DND-41 (cell line): Measurements from ENCODE around the gene TPP2.

ENCODE experiments used
- ATAC-seq: fragments of 200-7000 bp; cut with Tn5 transposase; 3 replicates; pipeline ENCODE4 v1.9.1; 2021; ENCODE audit warnings: low read depth; ENCODE audit not compliant: insufficient read depth
- DNase-seq: peaks from one replicate; pipeline ENCODE4 v3.0.0-alpha.2; 2020
- H2AFZ ChIP-seq: 2 replicates; pipeline ENCODE4 v1.6.0; 2012; ENCODE audit warnings: low read depth, low read length
- H3K27ac ChIP-seq: 2 replicates; pipeline ENCODE4 v1.5.1; 2012; ENCODE audit warnings: low read length, inconsistent platforms
- H3K27me3 ChIP-seq: fragments of 200-600 bp; sonication (generic); 2 replicates; pipeline ENCODE4 v1.6.0; 2012; ENCODE audit warnings: low read length, mild to moderate bottlenecking, inconsistent platforms; ENCODE audit not compliant: insufficient read depth, poor library complexity
- H3K36me3 ChIP-seq: 2 replicates; pipeline ENCODE4 v1.5.1; 2012; ENCODE audit warnings: low read length, inconsistent platforms; ENCODE audit not compliant: insufficient read depth
- H3K4me1 ChIP-seq: 2 replicates; pipeline ENCODE4 v1.5.1; 2012; ENCODE audit warnings: mild to moderate bottlenecking, low read length; ENCODE audit not compliant: insufficient read depth
- H3K4me2 ChIP-seq: 2 replicates; pipeline ENCODE4 v1.6.0; 2012; ENCODE audit warnings: mild to moderate bottlenecking, moderate library complexity, low read length, inconsistent platforms; ENCODE audit not compliant: insufficient read depth
- H3K4me3 ChIP-seq, 2 experiments: fragments of 200-600 bp in 1 of 2; shearing (Covaris generic) in 1 of 2; 2 replicates each; pipeline ENCODE4 v1.5.1; 2012 to 2016; ENCODE audit warnings: inconsistent platforms in 2 of 2, low read length in 2 of 2, mild to moderate bottlenecking in 2 of 2, low read depth in 1 of 2, moderate library complexity in 1 of 2
- H3K79me2 ChIP-seq: 2 replicates; pipeline ENCODE4 v1.6.0; 2012; ENCODE audit warnings: low read length, inconsistent platforms; ENCODE audit not compliant: insufficient read depth
- H3K9ac ChIP-seq: 2 replicates; pipeline ENCODE4 v1.6.0; 2012; ENCODE audit warnings: low read depth, mild to moderate bottlenecking, inconsistent platforms, low read length, moderate library complexity
- H3K9me3 ChIP-seq: 2 replicates; pipeline ENCODE4 v1.5.1; 2012; ENCODE audit warnings: low read length, moderate library complexity, mild to moderate bottlenecking, inconsistent platforms; ENCODE audit not compliant: insufficient read depth, severe bottlenecking
- H4K20me1 ChIP-seq: 2 replicates; pipeline ENCODE4 v1.6.0; 2012; ENCODE audit warnings: low read length; ENCODE audit not compliant: insufficient read depth
- EZH2 ChIP-seq: IDR thresholded peaks from 3 replicates; pipeline ENCODE4 v1.6.1; 2012; ENCODE audit warnings: borderline replicate concordance, low read depth, mild to moderate bottlenecking, moderate library complexity, low read length, inconsistent platforms; ENCODE audit not compliant: severe bottlenecking
- TF ChIP-seq, protein P1 (sequence below): IDR thresholded peaks from 2 replicates; pipeline ENCODE4 v1.5.1; 2012; ENCODE audit warnings: borderline replicate concordance, low read length, moderate library complexity, mild to moderate bottlenecking; ENCODE audit not compliant: poor library complexity, severe bottlenecking; ENCODE audit errors: extremely low read depth

Gene TPP2

GRCh38 chr13:102608974-102609373, 12.2 kb downstream of the TPP2 start:
- Histone ChIP-seq H3K27me3 (no peaks in the 10 kb centered on the region), H3K79me2 (peaks cover 96% of the 10 kb centered on the region), H3K9ac (no peak overlapping the region), H3K36me3 (peaks cover 81% of the 10 kb centered on the region), H2AFZ (no peak overlapping the region), H3K4me1 (no peaks in the 10 kb centered on the region), H4K20me1 (peaks cover 54% of the 10 kb centered on the region), H3K4me2 (no peak overlapping the region), H3K27ac (no peak overlapping the region), H3K4me3 (no peak overlapping the region), H3K9me3 (no peaks in the 10 kb centered on the region)
- no peak for TF ChIP-seq EZH2
- TF ChIP-seq, protein P1, sequence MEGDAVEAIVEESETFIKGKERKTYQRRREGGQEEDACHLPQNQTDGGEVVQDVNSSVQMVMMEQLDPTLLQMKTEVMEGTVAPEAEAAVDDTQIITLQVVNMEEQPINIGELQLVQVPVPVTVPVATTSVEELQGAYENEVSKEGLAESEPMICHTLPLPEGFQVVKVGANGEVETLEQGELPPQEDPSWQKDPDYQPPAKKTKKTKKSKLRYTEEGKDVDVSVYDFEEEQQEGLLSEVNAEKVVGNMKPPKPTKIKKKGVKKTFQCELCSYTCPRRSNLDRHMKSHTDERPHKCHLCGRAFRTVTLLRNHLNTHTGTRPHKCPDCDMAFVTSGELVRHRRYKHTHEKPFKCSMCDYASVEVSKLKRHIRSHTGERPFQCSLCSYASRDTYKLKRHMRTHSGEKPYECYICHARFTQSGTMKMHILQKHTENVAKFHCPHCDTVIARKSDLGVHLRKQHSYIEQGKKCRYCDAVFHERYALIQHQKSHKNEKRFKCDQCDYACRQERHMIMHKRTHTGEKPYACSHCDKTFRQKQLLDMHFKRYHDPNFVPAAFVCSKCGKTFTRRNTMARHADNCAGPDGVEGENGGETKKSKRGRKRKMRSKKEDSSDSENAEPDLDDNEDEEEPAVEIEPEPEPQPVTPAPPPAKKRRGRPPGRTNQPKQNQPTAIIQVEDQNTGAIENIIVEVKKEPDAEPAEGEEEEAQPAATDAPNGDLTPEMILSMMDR, result no peak
- no peak for DNase-seq
- no peak for ATAC-seq

DNA sequence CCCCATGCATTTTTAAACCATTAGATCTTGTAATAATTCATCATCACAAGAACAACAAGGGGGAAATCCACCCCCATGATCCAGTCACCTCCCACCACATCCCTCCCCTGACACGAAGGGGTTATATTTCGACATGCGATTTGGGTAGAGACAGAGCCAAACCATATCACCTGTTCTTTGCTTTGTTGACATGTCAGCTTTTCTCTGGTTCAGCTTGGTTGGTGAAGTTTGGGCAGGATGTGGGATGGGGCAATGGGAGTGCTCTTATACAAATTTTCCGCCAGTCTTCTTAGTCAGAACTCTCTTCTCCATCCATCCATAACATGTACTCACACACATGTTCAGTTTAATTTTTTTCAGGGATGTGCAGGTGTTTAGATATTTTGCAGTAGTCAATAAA, 12.9 kb downstream of the TPP2 start:
- Histone ChIP-seq H3K9ac (no peak overlapping the region), H3K4me1 (no peaks in the 10 kb centered on the region), H3K36me3 (peaks cover 81% of the 10 kb centered on the region), H3K27ac (no peak overlapping the region), H4K20me1 (peaks cover 50% of the 10 kb centered on the region), H3K79me2 (peaks cover 93% of the 10 kb centered on the region), H3K4me3 (no peak overlapping the region), H3K27me3 (no peaks in the 10 kb centered on the region), H3K4me2 (no peak overlapping the region), H2AFZ (no peak overlapping the region), H3K9me3 (no peaks in the 10 kb centered on the region)
- no peak for TF ChIP-seq EZH2
- TF ChIP-seq, protein P1, result no peak
- ATAC-seq (0 out of 3 replicates have a peak, but pooled peaks have one; percentile 22), DNase-seq (no peak)

DNA sequence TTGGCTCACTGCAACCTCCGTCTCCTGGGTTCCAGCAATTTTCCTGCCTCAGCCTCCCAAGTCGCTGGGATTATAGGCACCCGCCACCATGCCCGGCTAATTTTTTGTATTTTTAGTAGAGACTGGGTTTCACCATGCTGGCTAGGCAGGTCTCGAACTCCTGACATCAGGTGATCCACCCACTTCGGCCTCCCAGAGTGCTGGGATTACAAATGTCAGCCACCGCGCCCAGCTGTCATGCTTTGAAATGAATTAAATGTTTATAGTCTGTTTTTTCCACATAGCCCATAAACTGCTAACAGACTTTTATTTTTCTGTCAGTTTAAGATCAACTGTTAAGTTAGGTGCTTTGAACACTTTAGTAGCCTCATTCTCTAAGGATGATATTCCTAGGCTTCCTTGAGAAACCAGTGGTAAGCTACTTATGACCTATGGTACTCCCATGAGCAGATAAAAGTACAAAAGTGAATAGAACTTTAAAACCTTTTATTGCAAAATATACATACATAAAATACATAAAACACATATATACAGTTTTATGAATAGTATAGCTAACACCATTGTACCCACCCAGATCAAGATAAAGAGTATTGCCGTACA, 13.6 kb downstream of the TPP2 start:
- no peaks in the 10 kb centered on the region for H3K9me3 ChIP-seq
- H4K20me1 ChIP-seq, result peaks cover 44% of the 10 kb centered on the region
- DNase-seq (no peak), ATAC-seq (no peak)
- peaks cover 81% of the 10 kb centered on the region for H3K36me3 ChIP-seq
- no peaks in the 10 kb centered on the region for H3K27me3 ChIP-seq
- no peak overlapping the region for H3K4me2 ChIP-seq
- H2AFZ ChIP-seq, result no peak overlapping the region
- H3K79me2 ChIP-seq, result peaks cover 88% of the 10 kb centered on the region
- TF ChIP-seq EZH2, result no peak
- TF ChIP-seq, protein P1, result no peak
- H3K4me1 ChIP-seq, result no peaks in the 10 kb centered on the region
- H3K27ac ChIP-seq, result no peak overlapping the region
- no peak overlapping the region for H3K4me3 ChIP-seq
- H3K9ac ChIP-seq, result no peak overlapping the region
